ENCODE data around the gene TRIM22. TPM values are rescaled to one million over a fixed set of nuclear protein-coding genes. Genes with fewer than 3 reads are reported as not detected.

Gene TRIM22
- total RNA-seq, 1 experiment from 2014 or later: 0.61 TPM

DNA sequence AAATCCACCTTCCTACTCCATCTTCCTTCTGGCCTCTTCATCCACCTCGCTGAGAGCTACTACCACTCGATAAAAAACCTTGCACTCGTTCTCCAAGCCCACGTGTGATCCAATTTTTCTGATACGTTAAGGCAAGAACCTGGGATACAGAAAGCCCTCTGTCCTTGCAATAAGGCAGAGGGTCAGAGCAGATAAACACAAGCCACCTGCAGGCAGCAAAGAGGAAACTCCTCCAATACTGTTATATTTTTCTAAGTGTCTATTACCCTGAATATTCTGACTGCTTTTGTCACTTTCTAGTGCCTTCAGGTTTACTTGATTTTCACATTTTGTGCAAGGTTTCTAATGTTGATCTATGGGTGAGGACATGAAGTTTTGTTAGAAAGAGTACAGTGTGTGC, 31.3 kb upstream of the TRIM22 start (continued):
- no peak for TF ChIP-seq SRF (IDR thresholded peaks at IDR 0.05; ENCODE audit: low read depth)

DNA sequence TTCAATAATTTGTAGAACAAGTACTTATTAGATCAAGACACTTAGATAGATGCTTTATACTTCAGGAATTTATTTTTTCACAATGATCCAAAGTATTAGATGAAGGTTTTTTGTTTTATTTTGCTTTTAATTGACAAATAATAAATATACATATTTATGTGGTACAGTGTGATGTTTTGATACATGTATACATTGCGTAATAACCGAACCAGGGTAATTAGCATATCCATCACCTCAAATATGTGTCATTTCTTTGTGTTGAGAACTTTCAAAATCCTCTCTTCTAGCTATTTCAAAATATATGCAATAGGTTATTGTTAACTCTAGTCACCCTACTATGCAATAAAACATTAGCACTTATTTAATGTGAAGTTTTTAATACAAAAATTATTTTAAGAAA, 26.1 kb upstream of the TRIM22 start:
- POLR2A ChIA-PET: no interaction called here

More for the DNA sequence above, 26.1 kb upstream of the TRIM22 start:
- peaks cover 4 to 13% of the 10 kb centered on the region in 2 experiments; a peak in 2 of 4 replicates for H3K4me1 ChIP-seq (ENCODE audit: control insufficient read depth in 1 of 2, insufficient read depth in 2 of 2, low read length in 2 of 2)
- BruUV-seq (replicated peaks): no TSS peak
- no peaks in the 10 kb centered on the region for H3K27me3 ChIP-seq (ENCODE audit: insufficient read depth, low read length)
- H4K20me1 ChIP-seq (ENCODE audit: insufficient read depth): no peaks in the 10 kb centered on the region
- peaks cover 0 to 3% of the 10 kb centered on the region in 2 experiments; a peak in 1 of 4 replicates for H3K36me3 ChIP-seq (ENCODE audit: control insufficient read depth in 1 of 2, insufficient read depth in 2 of 2, low read length in 2 of 2)
- ATAC-seq (no peak), DNase-seq (ENCODE audit: low read depth, low spot score) (no peak)
- CTCF ChIA-PET: no interaction called here
- H3K9me2 ChIP-seq (ENCODE audit: insufficient read depth): no peaks in the 10 kb centered on the region
- RAD21 ChIA-PET (ENCODE audit: low non-redundant PET in 1 of 2, low total read pairs in 2 of 2, uncharacterized antibody in 2 of 2, unreplicated experiment in 2 of 2): no interaction called here
- TF ChIP-seq FOSL1 (IDR thresholded peaks at IDR 0.05; ENCODE audit: low read depth) (no peak), EZH2 (IDR thresholded peaks at IDR 0.05) (no peak), ZFX (IDR thresholded peaks at IDR 0.05) (no peak), CEBPB (IDR thresholded peaks at IDR 0.05; ENCODE audit: low read depth) (no peak)
- TF ChIP-seq, protein P1, sequence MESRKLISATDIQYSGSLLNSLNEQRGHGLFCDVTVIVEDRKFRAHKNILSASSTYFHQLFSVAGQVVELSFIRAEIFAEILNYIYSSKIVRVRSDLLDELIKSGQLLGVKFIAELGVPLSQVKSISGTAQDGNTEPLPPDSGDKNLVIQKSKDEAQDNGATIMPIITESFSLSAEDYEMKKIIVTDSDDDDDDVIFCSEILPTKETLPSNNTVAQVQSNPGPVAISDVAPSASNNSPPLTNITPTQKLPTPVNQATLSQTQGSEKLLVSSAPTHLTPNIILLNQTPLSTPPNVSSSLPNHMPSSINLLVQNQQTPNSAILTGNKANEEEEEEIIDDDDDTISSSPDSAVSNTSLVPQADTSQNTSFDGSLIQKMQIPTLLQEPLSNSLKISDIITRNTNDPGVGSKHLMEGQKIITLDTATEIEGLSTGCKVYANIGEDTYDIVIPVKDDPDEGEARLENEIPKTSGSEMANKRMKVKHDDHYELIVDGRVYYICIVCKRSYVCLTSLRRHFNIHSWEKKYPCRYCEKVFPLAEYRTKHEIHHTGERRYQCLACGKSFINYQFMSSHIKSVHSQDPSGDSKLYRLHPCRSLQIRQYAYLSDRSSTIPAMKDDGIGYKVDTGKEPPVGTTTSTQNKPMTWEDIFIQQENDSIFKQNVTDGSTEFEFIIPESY (IDR thresholded peaks at IDR 0.05; ENCODE audit: extremely low read depth, insufficient replicate concordance, low read length): no peak
- TF ChIP-seq, protein P2, sequence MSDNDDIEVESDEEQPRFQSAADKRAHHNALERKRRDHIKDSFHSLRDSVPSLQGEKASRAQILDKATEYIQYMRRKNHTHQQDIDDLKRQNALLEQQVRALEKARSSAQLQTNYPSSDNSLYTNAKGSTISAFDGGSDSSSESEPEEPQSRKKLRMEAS (IDR thresholded peaks at IDR 0.05): no peak
- no peak overlapping the region for H2AFZ ChIP-seq (ENCODE audit: low read depth, low read length, poor library complexity, severe bottlenecking)
- H3K79me2 ChIP-seq (ENCODE audit: insufficient read depth, low read length): no peaks in the 10 kb centered on the region
- no peak overlapping the region for H3K4me2 ChIP-seq (ENCODE audit: low read length)
- H3K27ac ChIP-seq (ENCODE audit: low read depth, low read length): no peak overlapping the region
- H3K9me3 ChIP-seq (ENCODE audit: control insufficient read depth in 1 of 2, insufficient read depth in 1 of 2, low read depth in 1 of 2, low read length in 2 of 2): no peaks in the 10 kb centered on the region
- H3K9ac ChIP-seq (ENCODE audit: low read length): no peak overlapping the region
- H3K4me3 ChIP-seq (replicated peaks in 1 of 2; ENCODE audit: low read depth in 1 of 2, low read length in 2 of 2): no peak overlapping the region
- intact Hi-C loops (cut with micrococcal nuclease): no loop called here

Data from HCT116 (cell line).